H1 (cell line): ENCODE measurements around the gene PRR7. TPM values are rescaled to one million over a fixed set of nuclear protein-coding genes. Genes with fewer than 3 reads are reported as not detected.
A peak's percentile ranks its signal among the peaks of the same experiment; 100 is the strongest.

Experiments used
- CTCF ChIA-PET: fragments of 300-600 bp; sonication (Branson Sonifier 250); formaldehyde crosslinking; loops from one replicate; lab custom pipeline; 2021; ENCODE audit not compliant: partially characterized antibody; lab: Charles Lee
- POLR2A ChIA-PET: fragments of 300-600 bp; sonication (Branson Sonifier 250); formaldehyde crosslinking; loops from one replicate; lab custom pipeline; 2021; ENCODE audit warnings: inconsistent platforms; ENCODE audit not compliant: partially characterized antibody; lab: Charles Lee
- DNase-seq, 2 experiments: peaks; one replicate each; pipeline versions ENCODE4 v3.0.0 to v3.0.0-alpha.2; 2010 to 2022; ENCODE audit warnings: low spot score in 2 of 2, low read depth in 1 of 2, mixed read lengths in 1 of 2
- FAIRE-seq: peaks from 2 replicates; lab custom pipeline; 2011; peaks lifted over from hg19 to GRCh38; lab: Jason Lieb, UNC
- H2AFZ ChIP-seq: 2 replicates; pipeline ENCODE4 v1.8.1; 2012; ENCODE audit warnings: low read length, inconsistent platforms
- H2AK5ac ChIP-seq: 2 replicates; pipeline ENCODE4 v1.6.1; 2013; ENCODE audit warnings: low read depth, low read length
- H2BK120ac ChIP-seq: replicated peaks from 2 replicates; pipeline ENCODE3; 2013; ENCODE audit warnings: low read depth, low read length, inconsistent platforms
- H2BK12ac ChIP-seq: 2 replicates; pipeline ENCODE4 v1.6.1; 2013; ENCODE audit warnings: low read depth, low read length
- H2BK15ac ChIP-seq: 2 replicates; pipeline ENCODE4 v1.6.1; 2013; ENCODE audit warnings: low read length
- H2BK20ac ChIP-seq: 2 replicates; pipeline ENCODE4 v1.6.1; 2013; ENCODE audit warnings: low read length
- H2BK5ac ChIP-seq: 2 replicates; pipeline ENCODE4 v1.6.1; 2013; ENCODE audit warnings: low read depth, low read length
- H3K14ac ChIP-seq: 2 replicates; pipeline ENCODE4 v1.6.1; 2013; ENCODE audit warnings: inconsistent platforms; ENCODE audit not compliant: insufficient read length
- H3K18ac ChIP-seq: 2 replicates; pipeline ENCODE4 v1.6.1; 2013; ENCODE audit warnings: low read length; ENCODE audit errors: extremely low read depth
- H3K23ac ChIP-seq: 2 replicates; pipeline ENCODE4 v1.6.1; 2013; ENCODE audit warnings: inconsistent platforms; ENCODE audit not compliant: insufficient read length
- H3K23me2 ChIP-seq: 2 replicates; pipeline ENCODE4 v1.6.1; 2013; ENCODE audit warnings: low read depth, low read length
- H3K27ac ChIP-seq: 2 replicates; pipeline ENCODE4 v1.6.1; 2011; ENCODE audit warnings: low read depth, low read length, inconsistent platforms
- H3K27me3 ChIP-seq, 4 experiments: replicated peaks in 1 of 4; 1 replicate in 1 of 4; 2 replicates in 3 of 4; pipeline versions ENCODE4 v1.6.1 to v1.8.1; 2011 to 2013; ENCODE audit warnings: low read length in 3 of 4, mild to moderate bottlenecking in 3 of 4, inconsistent platforms in 2 of 4, mixed read lengths in 2 of 4, moderate library complexity in 1 of 4; ENCODE audit not compliant: control insufficient read depth in 3 of 4, insufficient read depth in 3 of 4; ENCODE audit errors: extremely low read depth in 1 of 4
- H3K36me3 ChIP-seq, 4 experiments: 2 replicates each; pipeline versions ENCODE4 v1.6.1 to v1.8.1; 2011 to 2013; ENCODE audit warnings: mild to moderate bottlenecking in 4 of 4, low read length in 3 of 4, moderate library complexity in 2 of 4, control low read depth in 1 of 4, inconsistent platforms in 1 of 4; ENCODE audit not compliant: insufficient read depth in 4 of 4, control insufficient read depth in 2 of 4
- H3K4ac ChIP-seq: replicated peaks from 2 replicates; pipeline ENCODE3; 2013; ENCODE audit warnings: low read length, low read depth, mixed read lengths, inconsistent platforms; ENCODE audit not compliant: insufficient read length
- H3K4me1 ChIP-seq, 4 experiments: replicated peaks in 1 of 4; 1 replicate in 1 of 4; 2 replicates in 3 of 4; pipeline versions ENCODE4 v1.6.1 to v1.8.1; 2011 to 2013; ENCODE audit warnings: low read length in 3 of 4, inconsistent platforms in 2 of 4, mixed read lengths in 1 of 4; ENCODE audit not compliant: insufficient read depth in 4 of 4, control insufficient read depth in 3 of 4
- H3K4me2 ChIP-seq, 2 experiments: 2 replicates each; pipeline versions ENCODE4 v1.6.1 to v1.8.1; 2011 to 2013; ENCODE audit warnings: low read depth in 2 of 2, low read length in 2 of 2, control low read depth in 1 of 2, inconsistent platforms in 1 of 2, mild to moderate bottlenecking in 1 of 2; ENCODE audit not compliant: insufficient read depth in 1 of 2
- H3K4me3 ChIP-seq, 4 experiments: fragments of 200-600, 300-600 bp in 1 of 4; sonication (generic), shearing (Covaris generic), sonication (Bioruptor Twin) in 1 of 4; 2 replicates each; pipeline versions ENCODE4 v1.5.1 to v1.8.1; 2011 to 2016; ENCODE audit warnings: low read length in 4 of 4, low read depth in 3 of 4, control low read depth in 2 of 4, inconsistent platforms in 2 of 4, mild to moderate bottlenecking in 2 of 4, mixed read lengths in 1 of 4, moderate library complexity in 1 of 4; ENCODE audit not compliant: insufficient read depth in 2 of 4; ENCODE audit errors: extremely low read depth in 1 of 4
- H3K56ac ChIP-seq: replicated peaks from 2 replicates; pipeline ENCODE3; 2013; ENCODE audit warnings: low read depth, mild to moderate bottlenecking, mixed read lengths, low read length, inconsistent platforms; ENCODE audit not compliant: insufficient read length
- H3K79me1 ChIP-seq: 2 replicates; pipeline ENCODE4 v1.6.1; 2013; ENCODE audit warnings: low read depth, low read length, control low read depth
- H3K79me2 ChIP-seq, 2 experiments: 2 replicates each; pipeline versions ENCODE4 v1.6.1 to v1.8.1; 2012 to 2013; ENCODE audit warnings: low read length in 2 of 2, mild to moderate bottlenecking in 2 of 2, inconsistent platforms in 1 of 2; ENCODE audit not compliant: insufficient read depth in 2 of 2, control insufficient read depth in 1 of 2
- H3K9ac ChIP-seq, 4 experiments: replicated peaks in 1 of 4; 1 replicate in 1 of 4; 2 replicates in 3 of 4; pipeline versions ENCODE4 v1.6.1 to v1.8.1; 2011 to 2013; ENCODE audit warnings: low read depth in 3 of 4, low read length in 3 of 4, control low read depth in 2 of 4, mild to moderate bottlenecking in 2 of 4, moderate library complexity in 2 of 4, inconsistent platforms in 1 of 4; ENCODE audit errors: extremely low read depth in 1 of 4
- H3K9me3 ChIP-seq, 2 experiments: 2 replicates each; pipeline versions ENCODE4 v1.6.1 to v1.8.1; 2012 to 2013; ENCODE audit warnings: mild to moderate bottlenecking in 2 of 2, moderate library complexity in 2 of 2, control low read depth in 1 of 2, inconsistent platforms in 1 of 2, low read depth in 1 of 2, low read length in 1 of 2, mixed read lengths in 1 of 2; ENCODE audit not compliant: insufficient read depth in 2 of 2
- H4K20me1 ChIP-seq, 2 experiments: replicated peaks in 1 of 2; 2 replicates each; pipeline versions ENCODE3 to v1.8.1; 2011 to 2013; ENCODE audit warnings: inconsistent platforms in 2 of 2, low read length in 2 of 2, mild to moderate bottlenecking in 1 of 2; ENCODE audit not compliant: insufficient read depth in 2 of 2, control insufficient read depth in 1 of 2
- H4K5ac ChIP-seq: 2 replicates; pipeline ENCODE4 v1.6.1; 2013; ENCODE audit warnings: low read length, low read depth, mixed read lengths, inconsistent platforms; ENCODE audit not compliant: insufficient read length
- H4K8ac ChIP-seq: 2 replicates; pipeline ENCODE4 v1.8.0; 2013; ENCODE audit warnings: mild to moderate bottlenecking, moderate library complexity, low read length, inconsistent platforms; ENCODE audit not compliant: insufficient read depth; ENCODE audit errors: extremely low read depth
- H4K91ac ChIP-seq: replicated peaks from 2 replicates; pipeline ENCODE3; 2013; ENCODE audit warnings: low read length, mixed read lengths, inconsistent platforms; ENCODE audit not compliant: insufficient read length
- EGR1 ChIP-seq: IDR thresholded peaks from 2 replicates; pipeline ENCODE4 v1.6.1; 2011; ENCODE audit warnings: low read depth, low read length, borderline replicate concordance
- HDAC2 ChIP-seq, 2 experiments: fragments of 300-600 bp in 1 of 2; sonication (generic) in 1 of 2; IDR thresholded peaks; 2 replicates each; pipeline ENCODE4 v1.6.1; 2011 to 2012; ENCODE audit warnings: low read depth in 2 of 2, low read length in 2 of 2, mild to moderate bottlenecking in 2 of 2, moderate library complexity in 2 of 2, borderline replicate concordance in 1 of 2, inconsistent platforms in 1 of 2
- KDM4A ChIP-seq: IDR thresholded peaks from one replicate; pipeline ENCODE4 v1.7.1; 2012; ENCODE audit warnings: low read depth, mild to moderate bottlenecking, moderate library complexity, low read length, inconsistent platforms; ENCODE audit not compliant: severe bottlenecking
- POLR2AphosphoS5 ChIP-seq: IDR thresholded peaks from 2 replicates; pipeline ENCODE4 v1.6.1; 2011; ENCODE audit warnings: low read depth, low read length
- RAD21 ChIP-seq, 2 experiments: IDR thresholded peaks in 1 of 2; conservative IDR thresholded peaks in 1 of 2; 2 replicates each; pipeline ENCODE4 v1.6.1; 2011; ENCODE audit warnings: low read depth in 2 of 2, low read length in 2 of 2, improper control_type of control experiment in 1 of 2, inconsistent platforms in 1 of 2, mild to moderate bottlenecking in 1 of 2, moderate library complexity in 1 of 2
- SAP30 ChIP-seq: fragments of 300-600 bp; sonication (generic); IDR thresholded peaks from 2 replicates; pipeline ENCODE4 v1.7.1; 2012; ENCODE audit warnings: low read length, moderate library complexity, mild to moderate bottlenecking, inconsistent platforms; ENCODE audit not compliant: insufficient read depth, insufficient replicate concordance
- WGBS, 2 experiments: shearing (Covaris generic) in 1 of 2; methylation state at CpG; one replicate each; pipeline versions ENCODE4 v1.1.6 to v1.1.7; 2013 to 2015; ENCODE audit warnings: low lambda C conversion rate in 2 of 2, mixed read lengths in 2 of 2, inconsistent platforms in 1 of 2, low coverage in 1 of 2, missing lambda C conversion rate in 1 of 2; ENCODE audit not compliant: insufficient replicate concordance in 2 of 2, insufficient coverage in 1 of 2, insufficient read length in 1 of 2; ENCODE audit errors: extremely low coverage in 1 of 2, missing lambda C conversion rate in 1 of 2; 5-methylcytosine and 5-hydroxymethylcytosine counted together
- polyA plus RNA-seq, 7 experiments: library from polyadenylated mRNA; depleted of rRNA in 3 of 7; stranded (reverse) in 5 of 7; unstranded in 2 of 7; fragments of >200 nt in 5 of 7; fragments of 200-250 nt in 2 of 7; gene quantifications; 1 replicate in 5 of 7; 2 replicates in 1 of 7; 4 replicates in 1 of 7; pipeline versions ENCODE4 v1.2.1 to v1.2.3, GENCODE V29; 2011 to 2013; ENCODE audit warnings: missing spikeins in 2 of 7, mixed read lengths in 2 of 7
- total RNA-seq: library from RNA; stranded (reverse); fragmentation: NEBNext Ultra II Directional; extraction: Animal tissue kit (Norgen Biotek cat#: 25700); gene quantifications from 2 replicates; pipeline ENCODE4 v1.2.1, GENCODE V29; 2021
- TF ChIP-seq, protein P1 (sequence below): IDR thresholded peaks from 2 replicates; pipeline ENCODE4 v1.6.1; 2012; ENCODE audit warnings: inconsistent platforms

The PRR7 gene
- total and polyA plus RNA-seq, 2 of the 8 experiments (the other 6 are each of a cell fraction or from before 2014, with no cell fraction given) = 8.0 to 11.8 TPM

DNA sequence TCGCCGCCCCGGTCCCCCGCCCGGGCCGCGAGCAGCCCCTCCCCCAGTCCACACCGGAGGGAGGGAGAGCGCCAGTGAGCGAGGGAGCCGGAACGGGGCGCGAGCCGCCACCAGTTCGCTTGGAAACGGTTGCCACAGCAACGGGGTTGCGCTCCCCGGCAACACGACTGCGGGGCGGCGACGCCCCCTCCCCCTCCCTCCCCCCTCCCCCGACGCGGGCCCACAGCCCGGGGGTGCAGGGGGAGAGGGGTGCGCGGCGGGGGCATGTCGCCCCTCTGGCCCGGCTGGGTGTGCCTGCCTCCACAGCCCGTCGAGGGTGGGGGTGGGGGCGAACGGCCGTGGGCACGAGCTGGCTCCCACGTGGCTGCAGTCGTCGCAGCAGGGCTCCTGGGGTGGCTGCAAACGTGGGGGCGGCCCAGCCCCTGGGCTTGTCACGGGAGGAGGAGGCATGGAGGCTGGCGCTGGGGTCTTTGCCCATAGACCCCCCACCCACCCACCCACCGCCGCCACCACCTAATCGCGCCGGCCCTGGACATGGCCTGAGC lies 524 bp downstream of the PRR7 start:
- Histone ChIP-seq H3K23me2 (peaks cover 9% of the 10 kb centered on the region), H3K4me1 (peaks cover 0 to 30% (median 15%) of the 10 kb centered on the region in 4 experiments; a peak in 6 of 7 replicates), H2BK120ac (no peak overlapping the region), H2AK5ac (no peak overlapping the region), H3K4me2 (peak overlapping the region; percentile 89 to 93), H3K23ac (no peak overlapping the region), H3K79me2 (no peaks in the 10 kb centered on the region), H2BK15ac (no peak overlapping the region), H4K91ac (peak overlapping the region; percentile 57), H2BK5ac (peak overlapping the region; percentile 68; the same call in 1 of the 2 replicates), H3K14ac (no peak overlapping the region), H2AFZ (no peak overlapping the region), H2BK20ac (no peak overlapping the region), H3K9ac (peak overlapping the region in 2 of 4 experiments; percentile 74 to 76; a peak in 2 of 7 replicates), H3K18ac (peak overlapping the region; percentile 93), H3K56ac (no peak overlapping the region), H3K4me3 (peak overlapping the region; percentile 46 to 74 (median 64)), H3K4ac (peak overlapping the region; percentile 44), H2BK12ac (peak overlapping the region; percentile 20; the same call in 1 of the 2 replicates), H3K79me1 (no peaks in the 10 kb centered on the region; the same call in none of the 2 replicates), H4K20me1 (peaks cover 0 to 7% of the 10 kb centered on the region in 2 experiments), H3K9me3 (no peaks in the 10 kb centered on the region), H4K8ac (peak overlapping the region; percentile 87), H3K27me3 (peaks cover 0 to 18% (median 5%) of the 10 kb centered on the region in 4 experiments; a peak in 5 of 7 replicates), H3K27ac (0 out of 2 replicates have a peak overlapping the region, but pooled peaks have one; percentile 54), H3K36me3 (peaks cover 0 to 2% (median 0%) of the 10 kb centered on the region in 4 experiments; a peak in 1 of 8 replicates), H4K5ac (peak overlapping the region; percentile 93)
- FAIRE-seq = no peak
- TF ChIP-seq EGR1 (peak; percentile 15; the same call in 1 of the 2 replicates), HDAC2 (IDR thresholded peaks at IDR 0.05; ENCODE audit: borderline replicate concordance in 1 of 2, low read depth in 2 of 2, low read length in 2 of 2) (0 out of 4 replicates have a peak, but pooled peaks of 1 of the 2 experiments have one; percentile 5), POLR2AphosphoS5 (0 out of 2 replicates have a peak, but pooled peaks have one; percentile 64), RAD21 (IDR thresholded peaks at IDR 0.05 in 1 of 2, conservative IDR thresholded peaks at IDR 0.05 in 1 of 2; ENCODE audit: low read depth in 2 of 2, low read length in 2 of 2) (no peak), KDM4A (peak; percentile 37), SAP30 (no peak)
- TF ChIP-seq, protein P1, sequence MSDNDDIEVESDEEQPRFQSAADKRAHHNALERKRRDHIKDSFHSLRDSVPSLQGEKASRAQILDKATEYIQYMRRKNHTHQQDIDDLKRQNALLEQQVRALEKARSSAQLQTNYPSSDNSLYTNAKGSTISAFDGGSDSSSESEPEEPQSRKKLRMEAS = peak; percentile 67; the same call in 1 of the 2 replicates
- DNase-seq = peak in 1 of 2 experiments; percentile 82
- POLR2A ChIA-PET = interaction anchor here (0.7 to 67.5 kb wide), 16 partner anchors 22 to 136 kb away, joined by 3 to 3349 read pairs (median 4); partner anchors contain the start of genes DBN1, DOK3, GRK6 and MXD3
- WGBS, 2 experiments = 0% methylated on average over 1 of the region's 52 CpGs; no CpG with 5 or more reads in 1 of the 2 experiments
- CTCF ChIA-PET = interaction anchor here (0.8 to 23.6 kb wide), 13 partner anchors 10 to 139 kb away, joined by 3 to 430 read pairs (median 8); partner anchors contain the start of genes F12, PDLIM7, PFN3 and SLC34A1
